Prostate gland (tissue), 2 donors: ENCODE measurements around the gene PRAMEF20.

Source experiments
- POLR2A ChIP-seq: fragments of 450-650 bp; IDR thresholded peaks from one replicate; pipeline ENCODE4 v1.6.1; 2016; ENCODE audit warnings: antibody characterized with exemption, mild to moderate bottlenecking
- TF ChIP-seq, protein P1 (sequence below), 4 experiments: fragments of 200-600 bp in 2 of 4; fragments of 450-650 bp in 2 of 4; sonication (generic) in 2 of 4; IDR thresholded peaks; 1 replicate in 3 of 4; 2 replicates in 1 of 4; pipeline ENCODE4 v1.5.1; 2016 to 2019; ENCODE audit warnings: antibody characterized with exemption in 4 of 4, mild to moderate bottlenecking in 2 of 4, moderate library complexity in 2 of 4

DNA sequence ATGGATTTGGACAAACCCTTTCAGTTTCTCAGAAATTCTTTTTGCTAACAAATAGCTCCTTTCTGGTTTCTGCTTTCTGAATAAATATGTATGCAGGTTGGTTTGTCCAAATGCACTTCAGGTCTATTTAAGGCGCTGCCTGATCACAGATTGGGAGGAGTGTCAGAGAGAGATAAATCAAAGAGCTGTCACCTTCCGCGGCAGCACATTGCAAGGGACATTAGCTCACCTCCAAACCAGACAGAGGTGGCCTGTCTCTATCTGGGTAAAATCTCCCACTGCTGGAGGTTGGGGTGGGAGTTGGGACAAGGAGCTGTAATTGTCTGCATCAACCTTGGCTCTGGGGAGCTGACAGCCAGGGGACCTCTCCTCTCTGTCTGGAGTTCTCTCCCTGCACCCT lies 25.2 kb downstream of the PRAMEF20 start:
- TF ChIP-seq, protein P1, sequence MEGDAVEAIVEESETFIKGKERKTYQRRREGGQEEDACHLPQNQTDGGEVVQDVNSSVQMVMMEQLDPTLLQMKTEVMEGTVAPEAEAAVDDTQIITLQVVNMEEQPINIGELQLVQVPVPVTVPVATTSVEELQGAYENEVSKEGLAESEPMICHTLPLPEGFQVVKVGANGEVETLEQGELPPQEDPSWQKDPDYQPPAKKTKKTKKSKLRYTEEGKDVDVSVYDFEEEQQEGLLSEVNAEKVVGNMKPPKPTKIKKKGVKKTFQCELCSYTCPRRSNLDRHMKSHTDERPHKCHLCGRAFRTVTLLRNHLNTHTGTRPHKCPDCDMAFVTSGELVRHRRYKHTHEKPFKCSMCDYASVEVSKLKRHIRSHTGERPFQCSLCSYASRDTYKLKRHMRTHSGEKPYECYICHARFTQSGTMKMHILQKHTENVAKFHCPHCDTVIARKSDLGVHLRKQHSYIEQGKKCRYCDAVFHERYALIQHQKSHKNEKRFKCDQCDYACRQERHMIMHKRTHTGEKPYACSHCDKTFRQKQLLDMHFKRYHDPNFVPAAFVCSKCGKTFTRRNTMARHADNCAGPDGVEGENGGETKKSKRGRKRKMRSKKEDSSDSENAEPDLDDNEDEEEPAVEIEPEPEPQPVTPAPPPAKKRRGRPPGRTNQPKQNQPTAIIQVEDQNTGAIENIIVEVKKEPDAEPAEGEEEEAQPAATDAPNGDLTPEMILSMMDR (IDR thresholded peaks at IDR 0.05): no peak
- no peak for TF ChIP-seq POLR2A
